HCT116 (cell line): ENCODE data around the gene RERG. TPM values are rescaled to one million over a fixed set of nuclear protein-coding genes. Genes with fewer than 3 reads are reported as not detected.

Experiments used
- ATAC-seq: fragments of 200-7000 bp; cut with Tn5 transposase; 2 replicates; pipeline ENCODE4 v1.9.1; 2020; ENCODE audit warnings: mild to moderate bottlenecking, moderate library complexity
- BruUV-seq: library from RNA; stranded (reverse); fragments of 400-500 nt; replicated peaks from 2 replicates; lab custom pipeline; 2021; lab: Mats Ljungman, UMichigan
- CTCF ChIA-PET: fragments of 300-600 bp; sonication (Branson Sonifier 250); formaldehyde crosslinking; loops from one replicate; lab custom pipeline; 2021; ENCODE audit warnings: antibody characterized with exemption; lab: Charles Lee
- POLR2A ChIA-PET: fragments of 300-600, 350-600 bp; sonication (Branson Sonifier 250); formaldehyde crosslinking; loops from one replicate; lab custom pipeline; 2021; ENCODE audit warnings: antibody characterized with exemption; lab: Charles Lee
- RAD21 ChIA-PET, 2 experiments: fragments of 300-600 bp; sonication (Branson Sonifier 250); formaldehyde crosslinking; loops; one replicate each; lab custom pipeline; 2023; ENCODE audit warnings: low total read pairs in 2 of 2; ENCODE audit not compliant: uncharacterized antibody in 2 of 2, unreplicated experiment in 2 of 2, low non-redundant PET in 1 of 2; lab: Charles Lee
- DNase-seq: peaks from one replicate; pipeline ENCODE4 v3.0.0-alpha.2; 2010; ENCODE audit warnings: low read depth, low spot score
- H2AFZ ChIP-seq: fragments of 200-600 bp; shearing (Covaris generic), sonication (generic); 2 replicates; pipeline ENCODE4 v1.6.1; 2017; ENCODE audit warnings: low read depth, mixed run types, mixed read lengths, antibody characterized with exemption, low read length; ENCODE audit not compliant: poor library complexity, severe bottlenecking
- H3K27ac ChIP-seq: 2 replicates; pipeline ENCODE4 v1.5.1; 2012; ENCODE audit warnings: low read depth, low read length
- H3K27me3 ChIP-seq: fragments of 200-600 bp; sonication (generic); 2 replicates; pipeline ENCODE4 v1.6.1; 2016; ENCODE audit warnings: mixed run types, low read length, mixed read lengths; ENCODE audit not compliant: insufficient read depth
- H3K36me3 ChIP-seq, 2 experiments: fragments of 200-500 bp in 1 of 2; fragments of 200-600 bp in 1 of 2; sonication (Bioruptor generic) in 1 of 2; sonication (generic) in 1 of 2; 2 replicates each; pipeline versions ENCODE4 v1.5.1 to v1.6.1; 2014 to 2016; ENCODE audit warnings: low read length in 2 of 2, inconsistent platforms in 1 of 2, mixed read lengths in 1 of 2, mixed run types in 1 of 2; ENCODE audit not compliant: insufficient read depth in 2 of 2, control insufficient read depth in 1 of 2
- H3K4me1 ChIP-seq, 2 experiments: fragments of 200-600 bp in 1 of 2; sonication (generic) in 1 of 2; 2 replicates each; pipeline versions ENCODE4 v1.5.1 to v1.6.1; 2012 to 2017; ENCODE audit warnings: low read length in 2 of 2, inconsistent platforms in 1 of 2, mild to moderate bottlenecking in 1 of 2, mixed read lengths in 1 of 2, mixed run types in 1 of 2, moderate library complexity in 1 of 2; ENCODE audit not compliant: insufficient read depth in 2 of 2, control insufficient read depth in 1 of 2
- H3K4me2 ChIP-seq: fragments of 200-600 bp; sonication (generic); 2 replicates; pipeline ENCODE4 v1.6.1; 2017; ENCODE audit warnings: mixed run types, low read length, mixed read lengths
- H3K4me3 ChIP-seq, 2 experiments: fragments of 200-600 bp in 1 of 2; sonication (generic) in 1 of 2; replicated peaks in 1 of 2; 2 replicates each; pipeline ENCODE4 v1.5.1; 2011 to 2016; ENCODE audit warnings: low read length in 2 of 2, control low read depth in 1 of 2, low read depth in 1 of 2, mild to moderate bottlenecking in 1 of 2, mixed read lengths in 1 of 2, mixed run types in 1 of 2
- H3K79me2 ChIP-seq: fragments of 200-600 bp; sonication (generic); 2 replicates; pipeline ENCODE4 v1.6.1; 2017; ENCODE audit warnings: mild to moderate bottlenecking, mixed run types, low read length, moderate library complexity, mixed read lengths; ENCODE audit not compliant: insufficient read depth
- H3K9ac ChIP-seq: fragments of 200-600 bp; sonication (generic); 2 replicates; pipeline ENCODE4 v1.6.1; 2016; ENCODE audit warnings: low read length, mixed read lengths
- H3K9me2 ChIP-seq: fragments of 200-600 bp; sonication (generic), shearing (Covaris generic); 2 replicates; pipeline ENCODE4 v1.6.1; 2017; ENCODE audit warnings: mixed run types, mild to moderate bottlenecking, moderate library complexity; ENCODE audit not compliant: insufficient read depth
- H3K9me3 ChIP-seq, 2 experiments: fragments of 200-500 bp in 1 of 2; fragments of 200-600 bp in 1 of 2; sonication (Bioruptor generic) in 1 of 2; sonication (generic) in 1 of 2; 2 replicates each; pipeline ENCODE4 v1.6.1; 2014 to 2017; ENCODE audit warnings: low read length in 2 of 2, mixed read lengths in 2 of 2, inconsistent platforms in 1 of 2, low read depth in 1 of 2, mild to moderate bottlenecking in 1 of 2, mixed run types in 1 of 2, moderate library complexity in 1 of 2; ENCODE audit not compliant: control insufficient read depth in 1 of 2, insufficient read depth in 1 of 2
- H4K20me1 ChIP-seq: fragments of 200-600 bp; sonication (generic), shearing (Covaris generic); 2 replicates; pipeline ENCODE4 v1.6.1; 2017; ENCODE audit warnings: mixed run types, mild to moderate bottlenecking, moderate library complexity; ENCODE audit not compliant: insufficient read depth
- ELF1 ChIP-seq: IDR thresholded peaks from 2 replicates; pipeline ENCODE4 v1.6.1; 2012; ENCODE audit warnings: low read depth, borderline replicate concordance
- EZH2 ChIP-seq: fragments of 200-600 bp; sonication (generic); IDR thresholded peaks from 2 replicates; pipeline ENCODE4 v1.6.1; 2017; ENCODE audit warnings: antibody characterized with exemption, mixed run types
- EZH2phosphoT487 ChIP-seq: fragments of 200-600 bp; IDR thresholded peaks from 2 replicates; pipeline ENCODE4 v1.6.1; 2018; ENCODE audit warnings: antibody characterized with exemption, borderline replicate concordance
- POLR2A ChIP-seq: IDR thresholded peaks from 2 replicates; pipeline ENCODE4 v1.7.0; 2011; ENCODE audit warnings: borderline replicate concordance; ENCODE audit not compliant: insufficient read depth, insufficient read length; ENCODE audit errors: extremely low read depth
- ZNF274 ChIP-seq: fragments of 200-500 bp; sonication (Bioruptor generic); IDR thresholded peaks from 2 replicates; pipeline ENCODE4 v1.6.1; 2014; ENCODE audit warnings: mild to moderate bottlenecking, low read depth, low read length, inconsistent platforms
- intact Hi-C: fragments of 100-400 bp; cut with micrococcal nuclease; formaldehyde crosslinking; loops from 2 replicates; pipeline ENCODE4 v1.10.0; 2022
- total RNA-seq: library from RNA; stranded (reverse); gene quantifications from one replicate; pipeline ENCODE4 v1.2.1, GENCODE V29; 2021; ENCODE audit not compliant: unreplicated experiment

RERG gene
- total RNA-seq, 1 experiment from 2014 or later: not detected

DNA sequence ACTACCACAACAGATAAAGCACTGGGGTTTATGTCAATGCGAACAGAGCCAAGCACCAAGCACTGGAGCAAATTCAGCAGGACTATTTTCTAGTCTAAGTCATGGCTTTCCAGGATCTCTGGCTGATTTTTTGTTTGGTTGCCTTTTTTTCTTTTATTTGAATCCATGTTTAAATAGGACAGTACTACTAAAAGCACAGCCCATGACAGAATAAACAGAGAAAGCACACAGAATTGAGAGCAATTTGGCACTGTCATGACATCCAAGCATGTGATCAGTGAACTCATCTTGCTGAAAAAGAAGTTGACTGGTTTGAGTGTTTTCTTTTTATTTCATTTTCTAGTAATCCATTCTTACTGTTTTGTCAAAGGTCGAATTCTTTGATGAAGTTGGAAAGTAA, 23.1 kb upstream of the RERG start:
- H4K20me1 ChIP-seq: no peaks in the 10 kb centered on the region
- TF ChIP-seq EZH2phosphoT487 (no peak), ZNF274 (no peak)
- intact Hi-C loops: no loop called here
- no peak overlapping the region for H2AFZ ChIP-seq
- BruUV-seq: no TSS peak
- no peak for ATAC-seq
- H3K4me2 ChIP-seq: no peak overlapping the region
- no peak overlapping the region for H3K9ac ChIP-seq
- ChIA-PET CTCF (no interaction called here), POLR2A (no interaction called here), RAD21 (no interaction called here)
- H3K79me2 ChIP-seq: no peaks in the 10 kb centered on the region
- H3K27me3 ChIP-seq: peaks cover 52% of the 10 kb centered on the region
- DNase-seq: no peak
- no peaks in the 10 kb centered on the region for H3K9me2 ChIP-seq
- H3K27ac ChIP-seq: no peak overlapping the region
- no peak overlapping the region for H3K4me3 ChIP-seq
- H3K4me1 ChIP-seq: no peaks in the 10 kb centered on the region
- 0 out of 4 replicates have a peak, but pooled peaks cover 0 to 5% of the 10 kb centered on the region in 2 experiments for H3K9me3 ChIP-seq
- no peaks in the 10 kb centered on the region for H3K36me3 ChIP-seq

DNA sequence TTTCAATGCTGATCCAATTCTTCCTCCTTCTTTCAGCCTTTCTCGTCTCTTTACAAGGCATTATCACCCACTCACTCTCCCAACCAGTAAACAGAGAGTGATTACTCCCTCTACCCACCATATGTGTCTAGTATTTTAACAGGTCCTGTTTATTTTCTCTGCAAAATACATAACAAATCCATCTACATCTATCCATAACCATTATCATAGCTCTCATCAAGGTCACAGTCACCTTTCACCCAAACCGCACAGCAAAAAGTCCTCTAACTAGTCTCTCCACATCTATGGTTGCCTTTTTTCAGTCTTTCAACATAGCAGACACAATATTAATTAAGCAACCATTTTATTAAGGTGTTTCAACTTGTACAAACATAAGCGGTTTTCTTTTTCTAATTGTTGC, 21.9 kb upstream of the RERG start:
- ChIA-PET CTCF (no interaction called here), POLR2A (no interaction called here), RAD21 (no interaction called here)
- intact Hi-C loops: no loop called here
- TF ChIP-seq EZH2 (no peak), ELF1 (no peak), POLR2A (no peak)
- DNase-seq: no peak
- Histone ChIP-seq H3K79me2 (no peaks in the 10 kb centered on the region), H3K27ac (no peak overlapping the region), H3K27me3 (peaks cover 62% of the 10 kb centered on the region), H3K4me1 (no peaks in the 10 kb centered on the region), H2AFZ (no peak overlapping the region), H4K20me1 (no peaks in the 10 kb centered on the region), H3K9me3 (0 out of 4 replicates have a peak, but pooled peaks cover 0 to 5% of the 10 kb centered on the region in 2 experiments), H3K9ac (no peak overlapping the region), H3K4me2 (no peak overlapping the region), H3K9me2 (no peaks in the 10 kb centered on the region), H3K36me3 (no peaks in the 10 kb centered on the region), H3K4me3 (no peak overlapping the region)
- ATAC-seq: no peak
- no TSS peak for BruUV-seq
